ENCODE results near the gene MEDAG. TPM values are rescaled to one million over a fixed set of nuclear protein-coding genes. Genes with fewer than 3 reads are reported as not detected.

The MEDAG gene
- total RNA-seq, 1 experiment from 2014 or later = not detected

DNA sequence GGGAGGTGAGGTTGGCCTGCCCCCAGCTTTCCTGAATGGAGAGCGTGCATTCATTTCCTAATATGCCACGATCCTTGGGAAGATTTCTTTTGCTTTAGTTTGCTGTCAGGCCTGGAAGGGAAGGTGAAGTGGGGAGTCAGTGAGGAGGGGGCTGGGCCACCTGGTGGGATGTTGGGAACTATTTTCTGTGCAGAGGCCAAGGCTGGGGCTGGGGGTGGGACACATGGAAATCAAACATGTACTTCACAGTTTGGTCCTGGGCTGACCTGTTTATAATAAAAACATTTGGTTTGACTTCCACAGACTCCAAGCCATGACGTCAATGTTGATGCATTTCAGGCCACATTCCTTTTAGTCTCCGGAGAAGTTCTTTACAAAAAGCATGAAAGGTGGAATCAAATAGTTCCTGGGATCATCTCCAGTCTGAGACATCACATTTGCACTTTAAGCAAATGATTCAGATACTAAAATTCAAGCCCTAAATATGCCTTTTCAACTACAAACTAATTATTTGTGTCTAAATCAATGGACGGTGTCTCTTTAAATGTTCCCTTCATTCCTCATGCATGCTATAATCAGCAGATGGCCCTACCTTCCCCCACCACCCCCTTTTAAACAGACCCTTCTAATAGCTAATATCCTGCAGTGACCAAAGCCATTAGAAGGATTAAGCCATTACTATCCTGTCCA lies 41.5 kb upstream of the MEDAG start:
- Histone ChIP-seq H3K4me2 (peak overlapping the region; percentile 25; the same call in 1 of the 2 replicates), H3K9me2 (ENCODE audit: insufficient read depth) (no peaks in the 10 kb centered on the region), H3K4me3 (no peak overlapping the region), H3K36me3 (ENCODE audit: low read depth) (no peaks in the 10 kb centered on the region), H3K27ac (0 out of 2 replicates have a peak overlapping the region, but pooled peaks have one; percentile 5), H3K4me1 (replicated peaks; ENCODE audit: insufficient read depth) (0 out of 2 replicates have a peak, but pooled peaks cover 9% of the 10 kb centered on the region), H3K9me3 (ENCODE audit: insufficient read depth, low read depth) (no peaks in the 10 kb centered on the region), H3F3A (ENCODE audit: insufficient read depth, low read depth) (peaks cover 6% of the 10 kb centered on the region; the same call in 1 of the 2 replicates), H3K27me3 (ENCODE audit: insufficient read depth, low read depth) (no peaks in the 10 kb centered on the region), H2AFZ (no peak overlapping the region; the same call in 1 of the 2 replicates), H3K79me2 (ENCODE audit: low read depth) (no peaks in the 10 kb centered on the region), H4K20me1 (ENCODE audit: insufficient read depth) (no peaks in the 10 kb centered on the region)
- CTCF ChIA-PET = interaction anchor here (0.6 to 1.3 kb wide), 2 partner anchors 287 to 1186 kb away, joined by 3 to 7 read pairs; no protein-coding TSS in a partner anchor
- no TSS peak for BruUV-seq (replicated peaks)
- intact Hi-C loops (cut with micrococcal nuclease; ENCODE audit: unreplicated experiment) = loop anchor here (2.0 to 10.0 kb wide), 5 partner anchors 68 to 730 kb away; partner anchors contain the start of gene HMGB1
- POLR2A ChIA-PET (ENCODE audit: unreplicated experiment) = no interaction called here
- TF ChIP-seq, protein P1, sequence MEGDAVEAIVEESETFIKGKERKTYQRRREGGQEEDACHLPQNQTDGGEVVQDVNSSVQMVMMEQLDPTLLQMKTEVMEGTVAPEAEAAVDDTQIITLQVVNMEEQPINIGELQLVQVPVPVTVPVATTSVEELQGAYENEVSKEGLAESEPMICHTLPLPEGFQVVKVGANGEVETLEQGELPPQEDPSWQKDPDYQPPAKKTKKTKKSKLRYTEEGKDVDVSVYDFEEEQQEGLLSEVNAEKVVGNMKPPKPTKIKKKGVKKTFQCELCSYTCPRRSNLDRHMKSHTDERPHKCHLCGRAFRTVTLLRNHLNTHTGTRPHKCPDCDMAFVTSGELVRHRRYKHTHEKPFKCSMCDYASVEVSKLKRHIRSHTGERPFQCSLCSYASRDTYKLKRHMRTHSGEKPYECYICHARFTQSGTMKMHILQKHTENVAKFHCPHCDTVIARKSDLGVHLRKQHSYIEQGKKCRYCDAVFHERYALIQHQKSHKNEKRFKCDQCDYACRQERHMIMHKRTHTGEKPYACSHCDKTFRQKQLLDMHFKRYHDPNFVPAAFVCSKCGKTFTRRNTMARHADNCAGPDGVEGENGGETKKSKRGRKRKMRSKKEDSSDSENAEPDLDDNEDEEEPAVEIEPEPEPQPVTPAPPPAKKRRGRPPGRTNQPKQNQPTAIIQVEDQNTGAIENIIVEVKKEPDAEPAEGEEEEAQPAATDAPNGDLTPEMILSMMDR (conservative IDR thresholded peaks at IDR 0.05) = no peak
- TF ChIP-seq EZH2 (IDR thresholded peaks at IDR 0.05; ENCODE audit: low read depth) = no peak
- no peak for DNase-seq

DNA sequence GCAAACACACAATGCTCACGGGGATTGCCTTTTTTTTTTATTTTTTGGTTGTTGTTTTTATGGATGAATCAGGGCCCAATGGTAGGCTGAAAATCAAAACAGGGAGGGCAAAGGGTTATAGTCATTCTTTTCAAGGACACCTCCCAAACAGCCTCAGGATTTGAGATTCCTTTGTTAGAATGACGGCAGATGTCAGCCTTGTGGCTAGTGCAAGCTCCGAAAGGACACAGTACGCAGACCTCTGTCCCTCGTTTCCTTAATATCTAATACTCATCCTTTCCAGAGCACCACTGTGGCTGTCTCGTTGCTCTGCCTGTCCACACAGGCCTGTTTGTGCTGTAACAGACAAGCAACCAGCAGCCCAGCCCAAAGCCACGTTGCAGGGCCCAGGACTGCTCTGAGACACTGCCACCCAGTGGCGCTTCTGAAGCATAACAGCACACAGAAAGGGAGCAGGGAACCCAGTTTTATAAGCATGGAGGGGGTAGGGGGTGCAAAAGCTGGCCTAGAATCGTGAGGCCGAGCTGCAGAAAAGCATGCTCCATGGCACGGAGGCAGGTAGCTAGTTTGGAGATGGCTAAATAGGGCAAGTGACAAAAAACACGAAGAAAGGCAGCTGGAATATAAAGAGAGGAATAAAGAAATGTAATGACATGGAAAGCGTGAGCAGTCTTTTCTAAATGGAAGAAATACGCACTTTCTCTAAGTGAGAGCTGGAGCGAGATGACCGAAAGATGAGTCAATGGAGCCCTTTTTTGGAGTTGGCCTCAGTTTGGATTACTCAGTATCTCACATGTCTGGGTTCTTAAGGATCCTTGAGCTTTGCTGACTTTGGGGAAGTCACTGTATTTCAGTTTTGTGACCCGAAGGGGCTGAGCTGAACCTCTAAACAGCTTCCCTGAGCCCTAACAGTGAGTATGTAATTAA lies 40.7 kb upstream of the MEDAG start:
- CTCF ChIA-PET = interaction anchor here (0.6 to 1.3 kb wide), 4 partner anchors 14 to 1187 kb away, joined by 3 to 7 read pairs (median 3); no protein-coding TSS in a partner anchor
- Histone ChIP-seq H3K36me3 (ENCODE audit: low read depth) (no peaks in the 10 kb centered on the region), H3K79me2 (ENCODE audit: low read depth) (no peaks in the 10 kb centered on the region), H2AFZ (peak overlapping the region; percentile 37), H3K4me3 (no peak overlapping the region), H3K4me2 (peak overlapping the region; percentile 25), H3K9me3 (ENCODE audit: insufficient read depth, low read depth) (no peaks in the 10 kb centered on the region), H3K27ac (0 out of 2 replicates have a peak overlapping the region, but pooled peaks have one; percentile 5), H3F3A (ENCODE audit: insufficient read depth, low read depth) (peaks cover 12% of the 10 kb centered on the region; the same call in 1 of the 2 replicates), H3K9me2 (ENCODE audit: insufficient read depth) (no peaks in the 10 kb centered on the region), H4K20me1 (ENCODE audit: insufficient read depth) (no peaks in the 10 kb centered on the region), H3K4me1 (replicated peaks; ENCODE audit: insufficient read depth) (0 out of 2 replicates have a peak, but pooled peaks cover 9% of the 10 kb centered on the region), H3K27me3 (ENCODE audit: insufficient read depth, low read depth) (no peaks in the 10 kb centered on the region)
- POLR2A ChIA-PET (ENCODE audit: unreplicated experiment) = interaction anchor here (0.6 kb wide), 1 partner anchor 149 kb away, joined by 3 read pairs; no protein-coding TSS in a partner anchor
- BruUV-seq (replicated peaks) = no TSS peak
- intact Hi-C loops (cut with micrococcal nuclease; ENCODE audit: unreplicated experiment) = loop anchor here (2.0 to 10.0 kb wide), 5 partner anchors 69 to 731 kb away; partner anchors contain the start of gene HMGB1
- no peak for TF ChIP-seq EZH2 (IDR thresholded peaks at IDR 0.05; ENCODE audit: low read depth)
- TF ChIP-seq, protein P1 (conservative IDR thresholded peaks at IDR 0.05) = peak; percentile 96
- DNase-seq = peak; percentile 57 to 65

DNA sequence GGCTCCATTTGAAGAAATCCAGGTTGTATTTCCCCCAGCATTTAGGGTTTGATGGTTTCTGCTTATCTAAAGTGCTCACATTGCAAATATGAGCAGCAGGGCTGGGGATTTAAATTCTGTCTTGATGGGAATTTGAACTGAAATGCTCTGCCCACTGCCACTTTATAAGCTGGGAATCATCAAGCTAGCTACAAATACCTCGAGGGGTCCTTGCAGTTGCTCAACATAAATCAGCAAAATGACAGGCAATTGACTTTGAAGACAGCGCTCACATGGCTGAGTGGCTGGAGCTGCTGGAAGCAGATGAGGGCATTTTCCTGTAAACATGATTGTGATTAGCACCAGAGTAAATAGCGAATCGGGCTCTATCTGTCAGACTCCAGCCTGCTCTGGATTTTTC lies 39.4 kb upstream of the MEDAG start:
- H3K4me1 ChIP-seq (replicated peaks; ENCODE audit: insufficient read depth) = 0 out of 2 replicates have a peak, but pooled peaks cover 9% of the 10 kb centered on the region
- no peak overlapping the region for H3K4me2 ChIP-seq
- no peak overlapping the region for H3K4me3 ChIP-seq
- BruUV-seq (replicated peaks) = no TSS peak
- no peak for DNase-seq
- peaks cover 12% of the 10 kb centered on the region; the same call in 1 of the 2 replicates for H3F3A ChIP-seq (ENCODE audit: insufficient read depth, low read depth)
- H3K36me3 ChIP-seq (ENCODE audit: low read depth) = no peaks in the 10 kb centered on the region
- H4K20me1 ChIP-seq (ENCODE audit: insufficient read depth) = no peaks in the 10 kb centered on the region
- ChIA-PET POLR2A (ENCODE audit: unreplicated experiment) (no interaction called here), CTCF (interaction anchor here (1.3 kb wide), 1 partner anchor 63 kb away, joined by 3 read pairs; no protein-coding TSS in a partner anchor)
- H3K9me2 ChIP-seq (ENCODE audit: insufficient read depth) = no peaks in the 10 kb centered on the region
- no peak for TF ChIP-seq EZH2 (IDR thresholded peaks at IDR 0.05; ENCODE audit: low read depth)
- TF ChIP-seq, protein P1 (conservative IDR thresholded peaks at IDR 0.05) = no peak
- intact Hi-C loops (cut with micrococcal nuclease; ENCODE audit: unreplicated experiment) = loop anchor here (10.0 kb wide), 3 partner anchors 292 to 732 kb away; partner anchors contain the start of gene HMGB1
- no peak overlapping the region for H2AFZ ChIP-seq
- no peak overlapping the region for H3K27ac ChIP-seq
- H3K27me3 ChIP-seq (ENCODE audit: insufficient read depth, low read depth) = no peaks in the 10 kb centered on the region
- no peaks in the 10 kb centered on the region for H3K79me2 ChIP-seq (ENCODE audit: low read depth)
- H3K9me3 ChIP-seq (ENCODE audit: insufficient read depth, low read depth) = no peaks in the 10 kb centered on the region

Measured in PC-9 (cell line).